ENCODE data around the gene PER2.

Gene PER2

DNA sequence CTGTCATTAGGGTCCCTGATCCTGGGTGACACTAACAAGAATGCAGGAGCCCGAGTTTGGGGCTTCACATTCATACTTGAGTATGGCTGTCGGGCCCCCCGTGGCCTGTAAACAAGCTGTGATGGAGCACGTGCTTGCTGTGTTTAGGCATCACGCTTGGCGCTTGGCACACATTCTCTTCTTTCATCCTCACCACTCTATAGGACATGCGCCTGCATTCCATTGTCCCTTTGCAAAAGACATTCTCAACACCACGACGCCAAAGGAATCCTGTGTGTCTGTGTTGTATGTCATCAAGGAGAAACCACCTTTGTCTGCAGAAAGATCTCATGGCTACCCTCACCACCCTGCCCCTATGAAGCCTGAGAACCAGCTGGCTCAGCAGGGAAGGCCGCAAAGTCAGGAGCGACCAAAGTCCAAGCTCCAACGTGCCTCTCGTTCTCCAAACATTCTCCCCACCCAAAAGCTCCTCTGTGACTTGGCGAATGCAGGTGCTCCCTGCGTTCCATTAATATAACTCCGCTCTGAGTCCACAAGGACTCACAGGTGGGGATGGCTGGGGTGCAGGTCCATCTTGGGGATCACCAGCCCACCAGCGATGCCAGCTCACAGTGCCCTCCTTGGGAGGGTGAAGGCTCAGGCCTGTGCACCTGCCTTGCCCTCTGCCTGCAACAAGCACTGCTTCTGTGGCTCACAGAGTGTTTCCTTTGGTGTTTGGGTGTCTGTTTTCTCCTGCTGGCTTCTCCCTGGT is 6.2 kb upstream of the PER2 start:
- Histone ChIP-seq H3K36me3 (ENCODE audit: insufficient read depth) (no peaks in the 10 kb centered on the region), H2AFZ (ENCODE audit: low read depth) (no peak overlapping the region), H3K9ac (no peak overlapping the region), H3K4me3 (IDR thresholded peaks at IDR 0.05; ENCODE audit: insufficient read depth, low read depth, low read length) (no peak overlapping the region), H3K27ac (no peak overlapping the region), H4K20me1 (ENCODE audit: insufficient read depth) (no peaks in the 10 kb centered on the region), H3K27me3 (ENCODE audit: insufficient read depth, low read depth) (0 out of 2 replicates have a peak, but pooled peaks cover 2% of the 10 kb centered on the region), H3K4me2 (no peak overlapping the region), H3K79me2 (ENCODE audit: insufficient read depth, low read depth) (no peaks in the 10 kb centered on the region), H3K4me1 (ENCODE audit: low read depth, poor library complexity, severe bottlenecking) (peaks cover 3% of the 10 kb centered on the region)
- TF ChIP-seq, protein P1, sequence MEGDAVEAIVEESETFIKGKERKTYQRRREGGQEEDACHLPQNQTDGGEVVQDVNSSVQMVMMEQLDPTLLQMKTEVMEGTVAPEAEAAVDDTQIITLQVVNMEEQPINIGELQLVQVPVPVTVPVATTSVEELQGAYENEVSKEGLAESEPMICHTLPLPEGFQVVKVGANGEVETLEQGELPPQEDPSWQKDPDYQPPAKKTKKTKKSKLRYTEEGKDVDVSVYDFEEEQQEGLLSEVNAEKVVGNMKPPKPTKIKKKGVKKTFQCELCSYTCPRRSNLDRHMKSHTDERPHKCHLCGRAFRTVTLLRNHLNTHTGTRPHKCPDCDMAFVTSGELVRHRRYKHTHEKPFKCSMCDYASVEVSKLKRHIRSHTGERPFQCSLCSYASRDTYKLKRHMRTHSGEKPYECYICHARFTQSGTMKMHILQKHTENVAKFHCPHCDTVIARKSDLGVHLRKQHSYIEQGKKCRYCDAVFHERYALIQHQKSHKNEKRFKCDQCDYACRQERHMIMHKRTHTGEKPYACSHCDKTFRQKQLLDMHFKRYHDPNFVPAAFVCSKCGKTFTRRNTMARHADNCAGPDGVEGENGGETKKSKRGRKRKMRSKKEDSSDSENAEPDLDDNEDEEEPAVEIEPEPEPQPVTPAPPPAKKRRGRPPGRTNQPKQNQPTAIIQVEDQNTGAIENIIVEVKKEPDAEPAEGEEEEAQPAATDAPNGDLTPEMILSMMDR (conservative IDR thresholded peaks at IDR 0.05; ENCODE audit: low read depth, low read length), result no peak

DNA sequence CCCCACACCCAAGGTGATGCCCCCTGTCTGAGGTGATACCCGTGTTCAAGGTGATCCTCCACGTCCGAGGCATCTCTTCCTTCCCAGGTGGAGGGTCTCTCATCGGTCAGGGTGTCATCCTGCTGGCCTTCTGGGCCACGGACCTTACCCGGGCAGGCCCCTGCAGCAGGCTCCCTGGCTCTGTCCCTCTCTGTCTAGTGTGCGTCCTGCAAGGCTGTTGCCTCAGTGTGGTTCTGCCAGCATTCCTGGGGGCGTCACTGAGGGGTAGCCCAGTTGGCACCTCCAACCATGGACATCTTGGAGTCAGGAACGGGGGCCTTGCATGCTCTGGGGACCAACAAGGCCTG is 5.6 kb upstream of the PER2 start:
- Histone ChIP-seq H4K20me1 (ENCODE audit: insufficient read depth) (no peaks in the 10 kb centered on the region), H3K27ac (no peak overlapping the region), H3K4me3 (IDR thresholded peaks at IDR 0.05; ENCODE audit: insufficient read depth, low read depth, low read length) (no peak overlapping the region), H3K4me1 (ENCODE audit: low read depth, poor library complexity, severe bottlenecking) (peaks cover 8% of the 10 kb centered on the region), H3K79me2 (ENCODE audit: insufficient read depth, low read depth) (no peaks in the 10 kb centered on the region), H2AFZ (ENCODE audit: low read depth) (no peak overlapping the region), H3K4me2 (no peak overlapping the region), H3K27me3 (ENCODE audit: insufficient read depth, low read depth) (0 out of 2 replicates have a peak, but pooled peaks cover 2% of the 10 kb centered on the region), H3K9ac (no peak overlapping the region), H3K36me3 (ENCODE audit: insufficient read depth) (no peaks in the 10 kb centered on the region)
- TF ChIP-seq, protein P1 (conservative IDR thresholded peaks at IDR 0.05; ENCODE audit: low read depth, low read length), result no peak

DNA sequence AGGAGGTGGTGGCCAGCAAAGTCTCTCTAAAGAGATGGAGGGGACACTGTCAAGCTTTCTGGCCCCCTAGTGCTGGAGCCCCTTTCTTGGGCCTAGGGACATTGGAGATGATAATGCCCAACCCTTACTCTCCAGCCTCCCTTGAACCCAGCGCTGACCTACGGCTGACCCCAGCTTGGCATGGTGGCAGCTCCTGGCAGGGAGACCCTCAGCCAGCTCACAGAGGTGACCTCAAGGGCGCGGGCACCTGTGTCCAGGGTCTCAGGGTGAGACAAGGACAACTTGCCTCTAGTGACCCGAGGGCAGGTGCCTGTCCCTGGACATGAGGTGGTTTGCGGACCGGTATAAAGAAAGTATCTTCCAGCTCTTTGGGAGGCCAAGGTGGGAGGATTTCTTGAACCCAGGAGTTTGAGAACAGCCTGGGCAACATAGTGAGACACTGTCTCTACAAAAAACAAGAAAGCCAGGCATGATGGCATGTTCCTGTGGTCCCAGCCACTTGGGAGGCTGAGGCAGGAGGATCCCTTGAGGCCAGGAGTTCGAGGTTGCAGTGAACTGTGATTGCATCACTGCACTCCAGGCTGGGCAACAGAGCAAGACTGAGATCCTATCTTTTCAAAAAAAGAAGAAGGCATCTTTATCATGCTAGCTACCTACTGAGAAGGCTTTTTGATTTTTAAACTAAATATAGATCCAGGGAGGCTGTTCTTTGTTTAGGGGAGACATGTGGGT is 3.3 kb upstream of the PER2 start:
- H3K4me3 ChIP-seq (IDR thresholded peaks at IDR 0.05; ENCODE audit: insufficient read depth, low read depth, low read length), result no peak overlapping the region
- peaks cover 20% of the 10 kb centered on the region for H3K4me1 ChIP-seq (ENCODE audit: low read depth, poor library complexity, severe bottlenecking)
- H3K79me2 ChIP-seq (ENCODE audit: insufficient read depth, low read depth), result peaks cover 8% of the 10 kb centered on the region
- no peak overlapping the region for H3K27ac ChIP-seq
- no peaks in the 10 kb centered on the region for H4K20me1 ChIP-seq (ENCODE audit: insufficient read depth)
- TF ChIP-seq, protein P1 (conservative IDR thresholded peaks at IDR 0.05; ENCODE audit: low read depth, low read length), result no peak
- H2AFZ ChIP-seq (ENCODE audit: low read depth), result no peak overlapping the region
- no peak overlapping the region for H3K9ac ChIP-seq
- no peak overlapping the region for H3K4me2 ChIP-seq
- H3K27me3 ChIP-seq (ENCODE audit: insufficient read depth, low read depth), result no peaks in the 10 kb centered on the region
- H3K36me3 ChIP-seq (ENCODE audit: insufficient read depth), result no peaks in the 10 kb centered on the region

GRCh38 chr2:238290715-238291549 is 2.5 kb upstream of the PER2 start:
- Histone ChIP-seq H2AFZ (ENCODE audit: low read depth) (no peak overlapping the region), H3K4me2 (no peak overlapping the region), H3K27ac (no peak overlapping the region), H3K4me1 (ENCODE audit: low read depth, poor library complexity, severe bottlenecking) (peaks cover 24% of the 10 kb centered on the region), H4K20me1 (ENCODE audit: insufficient read depth) (no peaks in the 10 kb centered on the region), H3K27me3 (ENCODE audit: insufficient read depth, low read depth) (no peaks in the 10 kb centered on the region), H3K36me3 (ENCODE audit: insufficient read depth) (no peaks in the 10 kb centered on the region), H3K79me2 (ENCODE audit: insufficient read depth, low read depth) (peaks cover 8% of the 10 kb centered on the region), H3K4me3 (IDR thresholded peaks at IDR 0.05; ENCODE audit: insufficient read depth, low read depth, low read length) (no peak overlapping the region), H3K9ac (no peak overlapping the region)
- TF ChIP-seq, protein P1 (conservative IDR thresholded peaks at IDR 0.05; ENCODE audit: low read depth, low read length), result no peak

Measured in KMS-11 (cell line).